Measurements from ENCODE around the gene UBE2V1.
"Not testable (repeated sequence)": the region's sequence is repeated elsewhere in the genome, so short reads cannot be mapped to it uniquely, and the experiment has no call there.

- not testable (repeated sequence) for TF ChIP-seq CTCF, POLR2A (IDR thresholded peaks at IDR 0.05)
- TF ChIP-seq POLR2AphosphoS5 (IDR thresholded peaks at IDR 0.05), result peak in 2 of 3 donors; percentile 38 to 42
Observed at GRCh38 chr20:50137702-50138101, 24.8 kb upstream of the UBE2V1 start.
